RCC 7860 (cell line): ENCODE data around the gene NEURL1B.
"Not testable (repeated sequence)": the region's sequence is repeated elsewhere in the genome, so short reads cannot be mapped to it uniquely, and the experiment has no call there.

Experiments used
- DNase-seq: peaks from one replicate; pipeline ENCODE4 v3.0.0-alpha.2; 2015; ENCODE audit warnings: low spot score
- FAIRE-seq: peaks from 2 replicates; lab custom pipeline; 2012; peaks lifted over from hg19 to GRCh38; lab: Jason Lieb, UNC

Gene NEURL1B

GRCh38 chr5:172640822-172641358, at the start of gene NEURL1B:
TSS of gene NEURL1B (plus strand) at chr5:172641263. CDS start at chr5:172641407, 144 bp downstream.
- FAIRE-seq (no peak), DNase-seq (peak; percentile 30)

- DNase-seq, result no peak
- FAIRE-seq, result no peak
These were observed 49.4 kb upstream of the NEURL1B start for GRCh38 chr5:172591636-172592035.

GRCh38 chr5:172592881-172593280, 48.2 kb upstream of the NEURL1B start:
- DNase-seq (no peak), FAIRE-seq (no peak)

GRCh38 chr5:172593306-172593705, 47.8 kb upstream of the NEURL1B start:
- no peak for FAIRE-seq
- no peak for DNase-seq

GRCh38 chr5:172593721-172594235, 47.3 kb upstream of the NEURL1B start:
- FAIRE-seq (no peak), DNase-seq (no peak)

- FAIRE-seq, result no peak
- DNase-seq, result no peak
These were observed 46.6 kb upstream of the NEURL1B start for GRCh38 chr5:172594431-172594830.

GRCh38 chr5:172594867-172595466, 46.1 kb upstream of the NEURL1B start:
- FAIRE-seq, result no peak
- no peak for DNase-seq

- DNase-seq (no peak), FAIRE-seq (no peak)
These were observed 45.2 kb upstream of the NEURL1B start for GRCh38 chr5:172595596-172596455.

- no peak for FAIRE-seq
These were observed 44.3 kb upstream of the NEURL1B start for GRCh38 chr5:172596638-172597231.

GRCh38 chr5:172597755-172598155, 43.3 kb upstream of the NEURL1B start:
- no peak for DNase-seq
- no peak for FAIRE-seq

More at GRCh38 chr5:172596638-172597231, 44.3 kb upstream of the NEURL1B start:
- no peak for DNase-seq

GRCh38 chr5:172598251-172599203, 42.5 kb upstream of the NEURL1B start:
- FAIRE-seq (no peak), DNase-seq (no peak)

GRCh38 chr5:172599204-172599567, 41.9 kb upstream of the NEURL1B start:
- FAIRE-seq, result no peak
- no peak for DNase-seq

GRCh38 chr5:172600571-172600970, 40.5 kb upstream of the NEURL1B start:
- DNase-seq (no peak), FAIRE-seq (no peak)

- FAIRE-seq, DNase-seq: not testable (repeated sequence)
These were observed 39.5 kb upstream of the NEURL1B start for GRCh38 chr5:172601576-172601975.

- DNase-seq, result no peak
- no peak for FAIRE-seq
These were observed 38.3 kb upstream of the NEURL1B start for GRCh38 chr5:172602783-172603231.

- no peak for DNase-seq
- FAIRE-seq, result no peak
These were observed 37.7 kb upstream of the NEURL1B start for GRCh38 chr5:172603251-172603806.

- DNase-seq, result no peak
- FAIRE-seq, result no peak
These were observed 35.6 kb upstream of the NEURL1B start for GRCh38 chr5:172605466-172605865.

GRCh38 chr5:172606156-172606785, 34.8 kb upstream of the NEURL1B start:
- FAIRE-seq, result no peak
- no peak for DNase-seq

GRCh38 chr5:172607213-172607793, 33.8 kb upstream of the NEURL1B start:
- no peak for FAIRE-seq
- DNase-seq, result no peak
